Ammon's horn (tissue), 1 donor: Measurements from ENCODE around the gene CDH11.
A peak's percentile ranks its signal among the peaks of the same experiment; 100 is the strongest.

Experiments
- DNase-seq: peaks from one replicate; pipeline ENCODE4 v3.0.0-alpha.2; 2016; ENCODE audit warnings: low spot score

Gene CDH11

GRCh38 chr16:65117811-65118448 is 3.9 kb downstream of the CDH11 start:
- peak; percentile 96 for DNase-seq

GRCh38 chr16:65116818-65117430 is 4.9 kb downstream of the CDH11 start:
- DNase-seq, result no peak

GRCh38 chr16:65116216-65116615 is 5.6 kb downstream of the CDH11 start:
- no peak for DNase-seq

GRCh38 chr16:65114527-65114926 is 7.3 kb downstream of the CDH11 start:
- DNase-seq, result no peak

- DNase-seq, result no peak
Observed at GRCh38 chr16:65113441-65113840, 8.4 kb downstream of the CDH11 start.

GRCh38 chr16:65111306-65111705 is 10.6 kb downstream of the CDH11 start:
- no peak for DNase-seq

- no peak for DNase-seq
Observed at GRCh38 chr16:65106757-65107156, 15.1 kb downstream of the CDH11 start.

- no peak for DNase-seq
Observed at GRCh38 chr16:65105171-65105570, 16.7 kb downstream of the CDH11 start.

- no peak for DNase-seq
Observed at GRCh38 chr16:65104471-65104870, 17.4 kb downstream of the CDH11 start.

- no peak for DNase-seq
Observed at GRCh38 chr16:65102326-65102725, 19.5 kb downstream of the CDH11 start.

- no peak for DNase-seq
Observed at GRCh38 chr16:65101009-65101408, 20.9 kb downstream of the CDH11 start.

- no peak for DNase-seq
Observed at GRCh38 chr16:65099607-65100006, 22.3 kb downstream of the CDH11 start.

- no peak for DNase-seq
Observed at GRCh38 chr16:65098916-65099315, 22.9 kb downstream of the CDH11 start.

GRCh38 chr16:65097296-65097695 is 24.6 kb downstream of the CDH11 start:
- DNase-seq, result no peak

- no peak for DNase-seq
Observed at GRCh38 chr16:65095906-65096305, 26.0 kb downstream of the CDH11 start.

GRCh38 chr16:65095090-65095728 is 26.7 kb downstream of the CDH11 start:
- no peak for DNase-seq

GRCh38 chr16:65094009-65094408 is 27.9 kb downstream of the CDH11 start:
- DNase-seq, result no peak

- no peak for DNase-seq
Observed at GRCh38 chr16:65083164-65083857, 38.6 kb downstream of the CDH11 start.

GRCh38 chr16:65079549-65079948 is 42.3 kb downstream of the CDH11 start:
- DNase-seq, result no peak

- no peak for DNase-seq
Observed at GRCh38 chr16:65077181-65077580, 44.7 kb downstream of the CDH11 start.

- DNase-seq, result no peak
Observed at GRCh38 chr16:65075877-65076276, 46.0 kb downstream of the CDH11 start.

GRCh38 chr16:65071433-65072311 is 50.2 kb downstream of the CDH11 start:
- DNase-seq, result peak; percentile 89
